HG03139 (cell line): ENCODE data around the gene MRPL27.
"Not testable (repeated sequence)": the region's sequence is repeated elsewhere in the genome, so short reads cannot be mapped to it uniquely, and the experiment has no call there.

ENCODE experiments used
- ATAC-seq: cut with Tn5 transposase; IDR thresholded peaks from one replicate; pipeline ENCODE4 v1.9.1; 2021; ENCODE audit not compliant: unreplicated experiment

The MRPL27 gene

DNA sequence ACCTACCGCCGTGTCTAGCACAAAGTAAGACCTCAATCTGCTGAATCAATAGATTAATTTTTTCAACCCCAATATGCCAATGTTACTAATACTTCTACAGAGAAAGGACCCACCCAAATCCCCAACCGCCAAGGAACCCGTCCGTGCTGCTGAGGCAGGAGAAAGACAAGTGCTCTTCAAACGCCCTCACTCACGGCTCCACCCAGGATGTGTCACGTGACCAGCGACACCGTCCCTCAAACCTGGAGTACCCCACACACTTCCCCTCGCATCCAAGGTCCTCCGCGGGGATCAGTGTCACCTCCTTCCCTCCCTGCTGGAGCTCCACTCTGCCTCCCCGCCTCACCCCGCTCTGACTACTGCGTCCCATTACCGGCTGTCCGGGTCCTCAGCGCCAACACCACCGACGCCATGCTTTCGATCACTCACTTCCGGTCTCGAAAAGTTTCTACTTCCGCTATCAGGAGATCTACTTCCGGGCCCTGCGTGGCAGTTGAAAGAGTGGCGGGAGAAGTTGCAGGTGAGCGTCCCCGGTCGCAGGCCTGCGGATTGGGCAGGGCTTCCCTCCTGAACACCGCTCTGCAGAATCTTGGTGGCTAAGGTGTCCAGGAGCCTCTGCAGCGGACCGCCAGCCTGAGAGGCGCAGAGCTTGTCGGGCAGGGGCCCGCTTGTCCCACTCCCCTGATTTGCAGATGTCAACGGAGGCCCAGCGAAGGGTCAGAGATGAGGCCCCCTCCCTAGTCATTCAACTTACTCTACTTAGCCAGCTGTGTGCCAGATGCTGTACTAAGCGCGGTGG, at the start of gene MRPL27, which contains the start of gene EME1:
MRPL27 (minus strand) TSS at position 427 of the 799 bp plus-strand sequence; CDS start at position 413, 14 bp downstream.
EME1 (plus strand) TSS at position 472 of the 799 bp plus-strand sequence. CDS start 1,980 bp downstream, outside the sequence.
- ATAC-seq: peak; percentile 77

DNA sequence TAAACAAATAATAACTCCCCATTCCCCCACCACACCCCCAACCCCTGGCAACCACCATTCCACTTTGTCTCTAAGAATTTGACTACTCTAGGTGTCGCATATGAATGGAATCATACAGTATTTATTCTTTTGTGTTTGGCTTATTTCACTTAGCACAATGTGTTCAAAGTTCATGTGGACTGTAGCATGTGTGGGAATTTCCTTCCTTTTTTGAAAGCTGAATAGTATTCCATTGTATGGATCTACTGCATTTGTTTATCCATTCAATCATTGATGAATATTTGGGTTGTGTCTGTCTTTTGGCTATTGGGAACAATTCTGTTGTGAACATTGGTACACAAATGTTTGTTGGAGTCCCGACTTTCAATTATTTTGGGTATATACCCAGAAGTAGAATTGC, 49.8 kb upstream of the MRPL27 start:
- ATAC-seq: no peak

DNA sequence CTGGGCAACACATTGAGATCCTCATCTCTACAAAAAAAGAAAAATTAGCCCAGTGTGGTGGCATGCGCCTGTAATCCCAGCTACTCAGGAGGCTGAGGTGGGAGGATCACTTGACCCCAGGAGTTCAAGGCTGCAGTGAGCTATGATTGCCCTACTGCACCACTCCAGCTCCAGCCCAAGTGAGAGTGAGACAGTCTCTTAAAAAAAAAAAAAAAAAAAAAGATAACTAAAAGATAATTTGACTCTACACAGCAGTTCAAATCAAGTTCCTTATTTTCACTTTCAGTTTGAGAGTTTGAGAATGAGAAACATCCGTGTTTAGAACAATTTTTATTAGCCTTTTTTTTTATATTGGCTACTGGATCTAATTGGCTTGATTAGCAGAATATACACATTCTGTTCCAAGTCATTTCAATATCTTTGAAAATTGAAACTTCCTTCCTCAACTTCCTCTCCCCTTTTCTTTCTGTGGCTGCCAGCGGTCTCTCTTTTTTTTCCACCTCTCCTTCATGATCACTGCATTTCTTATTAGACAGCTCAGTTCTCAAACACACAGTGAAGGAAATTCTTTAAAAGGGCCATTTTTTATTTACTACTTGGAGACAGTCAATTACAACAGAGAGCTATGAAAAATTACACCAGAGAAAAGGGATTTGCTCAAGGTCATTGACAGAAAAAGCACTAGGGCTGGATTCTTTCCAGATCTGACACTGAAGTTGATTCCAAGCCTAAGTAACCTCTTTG, 48.5 kb upstream of the MRPL27 start:
- ATAC-seq: no peak

DNA sequence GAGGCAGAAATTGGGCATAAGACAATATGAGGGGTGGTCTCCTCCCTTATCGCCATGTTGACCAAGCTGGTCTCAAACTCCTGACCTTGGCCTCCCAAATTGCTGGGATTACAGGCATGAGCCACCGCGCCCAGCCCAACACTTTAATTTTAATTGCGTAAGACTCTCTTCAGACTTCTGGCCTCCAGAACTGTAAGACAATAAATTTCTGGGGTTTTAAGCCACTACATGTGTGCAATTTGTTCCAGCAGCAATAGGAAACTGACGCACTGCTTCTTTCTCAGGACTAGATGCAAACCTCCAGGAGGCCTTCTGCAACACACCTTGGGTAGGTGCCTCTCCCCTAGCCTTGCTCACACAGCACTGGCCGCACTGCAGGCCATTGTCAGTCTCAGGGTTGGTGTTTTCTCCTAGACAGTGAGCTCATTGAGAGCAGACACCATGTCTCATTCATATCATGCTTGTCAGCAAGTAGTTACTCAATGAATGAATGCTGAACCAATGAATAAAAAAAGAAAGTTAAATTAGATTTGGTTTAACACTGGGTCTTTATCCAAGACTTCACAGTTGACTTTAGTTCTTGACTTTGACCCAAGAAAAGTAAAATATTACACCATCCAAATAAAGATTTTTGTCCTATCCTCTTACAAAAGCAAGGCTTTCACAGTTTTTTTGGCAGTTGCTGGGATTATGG, 47.6 kb upstream of the MRPL27 start:
- no peak for ATAC-seq

DNA sequence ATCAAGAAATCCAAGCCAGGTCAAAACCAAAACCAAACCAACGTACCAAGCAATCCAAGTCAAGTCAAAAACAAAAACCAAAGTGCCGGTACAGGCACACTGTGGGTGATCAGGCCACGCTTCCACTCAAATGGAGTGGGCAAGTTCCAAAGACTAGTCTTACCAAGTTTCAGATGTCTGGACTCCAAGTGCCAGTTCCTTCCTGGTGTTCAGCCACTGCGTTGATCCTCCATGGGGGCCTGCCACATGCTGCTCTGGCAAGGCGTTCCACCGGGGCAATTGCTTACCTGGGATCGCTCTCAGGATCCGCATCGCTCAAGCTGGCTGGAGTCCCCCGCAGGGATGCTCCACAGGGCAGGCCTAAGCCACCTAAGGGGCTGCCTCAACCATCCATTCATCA, 46.6 kb upstream of the MRPL27 start:
- not testable (repeated sequence) for ATAC-seq

DNA sequence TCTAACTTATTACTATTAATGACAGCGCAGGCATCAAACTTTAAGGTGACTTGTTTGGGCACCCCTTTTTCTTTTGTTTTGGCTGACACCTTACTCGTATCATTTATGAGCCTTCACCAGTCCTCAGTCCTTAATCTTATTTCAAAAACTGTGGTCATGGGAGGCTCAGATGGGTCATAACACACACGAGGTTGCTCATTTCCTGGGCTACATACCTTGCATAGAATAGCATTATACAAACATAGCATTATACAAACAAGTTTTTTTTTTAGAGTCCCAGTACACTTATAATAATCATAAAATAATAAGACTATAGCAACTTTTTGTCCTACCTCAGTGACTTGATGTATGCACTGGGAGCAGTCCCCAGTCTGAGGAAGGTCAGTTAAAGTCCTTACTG, 41.8 kb upstream of the MRPL27 start:
- no peak for ATAC-seq

DNA sequence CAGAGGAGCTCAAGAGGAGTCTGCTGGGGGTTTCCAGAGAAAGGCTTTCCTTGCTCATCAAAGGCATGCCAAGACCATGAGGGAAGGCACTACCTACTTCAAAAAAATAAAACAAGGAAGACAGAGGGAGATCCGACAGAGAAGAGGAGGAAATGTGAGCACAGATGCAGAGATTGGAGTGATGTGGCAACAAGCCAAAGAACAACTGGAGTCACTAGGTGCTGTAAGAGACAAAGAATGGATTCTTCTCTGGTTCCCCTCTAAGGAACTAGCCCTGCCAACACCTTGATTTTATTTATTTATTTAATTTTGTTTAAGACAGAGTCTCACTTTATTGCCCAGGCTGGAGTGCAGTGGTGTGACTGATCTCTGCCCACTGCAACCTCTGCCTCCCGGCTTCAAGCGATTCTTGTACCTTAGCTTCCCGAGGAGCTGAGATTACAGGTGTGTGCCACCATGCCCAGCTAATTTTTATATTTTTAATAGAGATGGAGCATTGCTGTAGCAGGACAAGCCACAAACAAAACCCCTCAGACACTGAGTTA, 39.3 kb upstream of the MRPL27 start:
- ATAC-seq: no peak

DNA sequence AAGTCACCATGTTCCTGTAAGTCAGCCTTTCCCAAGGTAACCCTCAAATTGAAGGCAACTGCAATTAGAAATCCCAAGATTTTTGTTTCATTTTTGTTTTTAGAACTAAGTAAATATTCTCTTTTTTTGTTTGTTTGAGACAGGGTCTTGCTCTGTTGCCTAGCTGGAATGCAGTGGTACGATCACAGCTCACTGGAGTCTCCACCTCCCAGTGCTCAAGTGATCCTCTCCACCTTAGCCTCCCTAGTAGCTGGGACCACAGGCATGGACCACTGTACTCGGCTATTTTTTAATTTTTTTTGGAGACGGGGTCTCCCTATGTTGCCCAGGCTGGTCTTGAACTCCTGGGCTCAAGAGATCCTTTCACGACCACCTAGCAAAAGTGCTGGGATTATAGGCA, 34.9 kb upstream of the MRPL27 start:
- no peak for ATAC-seq

DNA sequence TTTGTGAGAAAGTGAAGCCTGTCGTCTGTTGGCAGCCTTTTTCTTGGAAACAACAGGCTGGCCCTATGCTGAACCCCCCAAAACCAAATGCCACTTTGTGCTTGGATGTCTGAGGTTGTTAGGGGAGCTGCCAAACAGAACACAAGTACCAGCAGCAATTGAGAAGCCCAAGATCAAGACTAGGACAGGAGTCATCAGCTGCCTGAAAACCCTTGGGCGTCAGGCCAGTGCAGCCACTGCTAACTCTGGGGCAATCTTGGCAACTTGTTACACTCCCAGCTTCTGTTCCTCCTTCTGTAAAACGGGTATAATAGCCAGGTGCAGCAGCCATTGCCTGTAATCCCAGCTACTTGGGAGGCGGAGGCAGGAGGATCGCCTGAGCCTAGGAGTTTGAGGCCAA, 33.6 kb upstream of the MRPL27 start:
- no peak for ATAC-seq

DNA sequence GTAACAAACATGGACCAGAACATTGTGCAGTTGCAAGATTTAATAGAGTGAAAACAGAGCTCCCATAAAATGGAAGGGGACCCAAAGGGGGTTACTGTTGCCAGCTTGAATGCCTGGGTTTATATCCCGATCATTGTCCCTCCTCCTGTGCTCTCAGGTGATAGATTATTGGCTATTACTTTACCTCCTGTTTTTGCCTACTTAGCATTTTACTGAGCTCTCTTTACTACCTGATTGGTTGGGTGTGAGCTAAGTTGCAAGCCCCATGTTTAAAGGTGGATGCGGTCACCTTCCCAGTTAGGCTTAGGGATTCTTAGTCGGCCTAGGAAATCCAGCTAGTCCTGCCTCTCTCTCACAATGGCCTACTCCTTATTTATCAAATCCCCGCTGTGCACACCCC, 32.4 kb upstream of the MRPL27 start:
- ATAC-seq: not testable (repeated sequence)

DNA sequence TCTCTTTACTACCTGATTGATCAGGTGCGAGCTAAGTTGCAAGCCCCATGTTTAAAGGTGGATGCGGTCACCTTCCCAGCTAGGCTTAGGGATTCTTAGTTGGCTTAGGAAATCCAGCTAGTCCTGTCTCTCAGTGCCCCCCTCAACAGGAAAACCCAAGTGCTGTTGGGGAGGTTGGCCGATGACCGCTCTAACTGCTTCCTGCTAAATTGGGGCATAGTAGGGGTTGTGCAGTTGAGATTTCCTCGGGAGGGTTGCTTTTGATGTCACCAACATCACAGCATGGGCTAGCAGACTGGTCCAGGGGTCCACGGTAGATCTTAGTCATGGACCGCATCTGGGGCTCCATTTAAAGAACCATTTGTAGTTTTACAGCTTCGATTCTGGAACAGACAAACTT, 26.6 kb upstream of the MRPL27 start:
- not testable (repeated sequence) for ATAC-seq

DNA sequence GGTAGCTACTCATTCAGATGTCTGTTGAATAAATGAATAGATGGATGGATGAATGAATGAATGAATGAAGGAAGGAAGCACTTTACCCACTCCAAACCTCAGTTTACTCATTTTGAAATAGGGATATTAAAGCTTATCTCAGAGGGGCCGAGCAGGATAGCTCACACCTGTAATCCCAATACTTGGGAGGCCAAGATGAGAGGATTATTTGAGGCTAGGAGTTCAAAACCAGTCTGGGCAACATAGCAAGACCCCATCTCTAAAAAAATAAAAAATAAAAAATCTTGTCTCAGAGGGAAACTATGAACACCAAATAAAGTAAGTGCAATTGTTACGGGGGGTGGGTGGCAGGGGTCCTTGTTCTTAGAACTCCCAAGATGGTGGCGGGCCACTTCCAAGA, 25.7 kb upstream of the MRPL27 start:
- ATAC-seq: not testable (repeated sequence)

DNA sequence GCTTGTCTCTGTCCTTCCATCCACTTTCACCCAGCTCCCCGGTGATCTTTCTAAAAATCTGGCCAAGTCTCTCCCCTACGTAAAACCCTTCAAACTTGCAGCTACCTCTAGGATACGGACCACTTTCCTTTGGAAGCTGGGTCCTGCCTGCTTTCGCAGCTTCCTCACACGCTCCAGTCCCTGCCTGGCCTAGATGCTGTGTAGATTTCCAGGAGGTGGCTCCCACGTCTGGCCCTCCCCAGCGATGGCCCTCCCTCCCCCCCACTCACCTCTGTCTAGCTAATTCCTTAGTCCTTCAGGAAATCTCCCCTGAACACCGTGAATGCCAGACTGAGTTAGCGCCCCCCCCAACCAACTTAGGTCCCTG, 24.9 kb upstream of the MRPL27 start:
- ATAC-seq: no peak

DNA sequence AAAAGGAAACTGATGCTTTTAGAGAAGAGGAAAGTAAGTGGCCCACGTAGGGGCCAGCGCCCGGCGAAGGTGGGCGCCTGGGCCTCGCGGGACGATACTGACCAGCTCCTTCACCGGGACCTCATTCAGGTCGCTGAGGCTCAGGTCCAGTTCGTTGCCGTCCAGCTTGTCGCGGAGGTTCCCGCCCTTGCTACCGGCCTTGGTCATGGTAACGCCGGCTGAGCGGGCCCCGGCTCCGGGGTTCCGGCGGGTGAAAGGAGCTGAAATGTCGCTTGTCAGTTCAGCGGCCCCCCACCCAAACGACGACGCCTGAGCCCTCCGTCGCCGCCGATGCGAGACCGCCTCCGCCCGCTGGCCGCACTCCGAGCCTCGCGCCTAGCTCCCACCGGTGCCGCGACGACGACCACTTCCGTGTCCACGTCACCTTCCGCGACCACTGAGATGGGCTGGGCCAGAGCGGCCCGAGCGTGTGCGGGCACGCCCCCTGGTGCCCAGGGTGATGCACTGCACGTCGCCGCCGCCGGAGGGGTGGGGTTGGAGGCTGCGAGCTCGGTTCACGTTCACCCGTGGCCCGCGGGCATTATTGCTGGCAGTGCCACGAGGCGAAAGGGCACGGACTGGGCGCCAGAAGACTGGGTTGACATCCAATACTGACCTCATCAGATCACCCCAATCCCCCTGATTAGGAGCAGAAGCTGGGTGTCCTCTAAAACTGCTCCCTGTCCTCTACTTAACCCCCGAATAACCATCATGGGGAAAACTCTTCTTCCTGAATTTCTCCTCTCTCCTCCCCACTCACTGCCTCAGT, 24.3 kb upstream of the MRPL27 start, which contains the start of gene LRRC59:
LRRC59 (minus strand) TSS at position 413 of the 808 bp plus-strand sequence; CDS start at position 207, 206 bp downstream.
- ATAC-seq: peak; percentile 97

DNA sequence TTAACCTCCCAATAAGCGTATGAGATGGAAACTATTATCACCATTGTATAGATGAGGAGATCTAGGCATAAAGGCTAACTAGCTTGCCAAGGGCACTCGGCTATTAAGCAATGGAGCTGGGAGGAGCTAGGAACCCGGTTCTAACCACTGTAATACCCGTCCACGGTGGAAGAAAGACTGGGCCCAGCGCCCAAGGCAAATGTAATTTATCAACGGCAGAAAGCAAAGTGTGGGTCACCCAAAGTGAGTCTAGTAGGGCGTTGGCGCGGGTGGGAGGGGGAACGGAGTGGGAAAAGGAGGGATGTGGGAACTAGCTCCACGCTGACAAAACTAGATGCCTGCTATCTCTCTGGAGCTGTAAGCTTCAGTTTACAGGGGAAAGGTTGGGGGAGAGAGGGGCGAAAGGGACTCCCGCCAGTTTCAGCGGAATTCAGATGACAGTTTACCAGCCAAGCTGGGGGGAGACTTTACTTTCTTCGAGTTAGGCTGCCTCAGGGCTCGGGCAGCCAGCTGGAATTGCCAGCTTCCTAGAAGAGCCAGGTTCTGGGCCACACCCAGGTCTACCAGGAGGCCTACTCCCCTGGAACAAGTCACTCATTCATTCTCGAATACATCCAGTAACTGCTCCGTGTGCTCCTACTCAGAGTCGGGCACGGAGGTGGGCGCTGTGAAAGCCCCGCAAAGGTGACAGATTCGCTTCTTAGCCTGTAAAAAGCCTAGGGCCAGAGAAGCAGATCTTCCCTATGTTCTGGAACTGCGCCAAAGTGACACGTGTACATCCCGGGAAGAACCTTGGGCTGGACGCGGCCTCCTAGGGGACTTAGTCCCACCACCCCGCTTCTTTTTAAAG, 23.5 kb upstream of the MRPL27 start:
- no peak for ATAC-seq

DNA sequence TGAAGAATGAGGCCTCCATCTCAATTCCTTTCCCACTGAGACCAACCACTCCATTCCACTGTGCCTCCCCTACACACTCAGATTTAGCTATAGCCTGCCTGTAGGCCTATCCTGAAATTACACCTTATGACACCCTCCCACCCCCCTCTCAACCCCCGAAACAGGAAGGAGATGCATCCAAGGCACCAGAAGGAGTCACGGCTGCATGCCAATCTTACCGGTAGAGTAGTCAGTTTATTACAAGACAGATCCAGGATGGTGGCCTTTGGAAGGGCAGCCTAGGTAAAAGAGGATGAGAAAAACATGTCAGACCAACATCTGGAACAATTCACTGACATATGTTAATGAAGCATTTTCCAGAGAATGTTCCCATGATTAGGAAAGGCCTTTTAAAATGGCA, 21.7 kb upstream of the MRPL27 start:
- no peak for ATAC-seq

DNA sequence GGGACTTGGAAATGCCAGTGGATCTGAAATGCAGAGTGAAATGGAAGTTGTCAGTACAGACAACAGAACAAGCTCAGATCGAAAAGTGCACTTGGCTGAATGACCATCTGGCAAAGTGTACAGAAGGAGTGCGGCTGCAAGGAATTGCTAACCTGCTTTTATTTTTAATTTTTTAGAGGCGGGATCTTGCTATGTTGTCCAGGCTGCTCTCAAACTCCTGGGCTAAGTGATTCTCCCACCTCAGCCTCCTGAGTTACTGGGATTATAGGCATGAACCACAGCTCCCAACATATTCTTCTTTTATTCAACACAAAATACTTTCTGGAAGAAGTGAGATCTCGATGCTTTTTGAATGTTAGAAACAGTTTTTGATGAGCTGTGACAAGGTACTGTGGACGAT, 20.7 kb upstream of the MRPL27 start:
- ATAC-seq: no peak

DNA sequence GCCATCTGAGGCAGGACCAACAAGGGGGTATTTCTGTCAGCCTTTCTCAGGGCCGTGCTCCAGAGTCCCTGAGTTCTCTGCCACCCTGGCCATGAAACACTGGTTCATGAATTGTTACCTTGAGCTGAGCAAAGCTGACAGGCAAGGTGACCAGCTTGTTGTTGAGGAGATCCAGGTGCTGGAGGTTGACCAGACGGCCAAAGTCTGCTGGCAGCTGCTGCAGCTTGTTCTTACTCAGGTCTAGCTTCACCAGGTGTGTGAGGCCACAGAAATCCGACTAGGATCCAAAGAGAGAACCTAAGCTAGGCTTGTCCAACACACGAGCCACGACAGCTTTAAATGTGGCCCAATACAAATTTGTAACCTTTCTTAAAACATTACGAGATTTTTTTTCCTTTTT, 19.6 kb upstream of the MRPL27 start:
- no peak for ATAC-seq

DNA sequence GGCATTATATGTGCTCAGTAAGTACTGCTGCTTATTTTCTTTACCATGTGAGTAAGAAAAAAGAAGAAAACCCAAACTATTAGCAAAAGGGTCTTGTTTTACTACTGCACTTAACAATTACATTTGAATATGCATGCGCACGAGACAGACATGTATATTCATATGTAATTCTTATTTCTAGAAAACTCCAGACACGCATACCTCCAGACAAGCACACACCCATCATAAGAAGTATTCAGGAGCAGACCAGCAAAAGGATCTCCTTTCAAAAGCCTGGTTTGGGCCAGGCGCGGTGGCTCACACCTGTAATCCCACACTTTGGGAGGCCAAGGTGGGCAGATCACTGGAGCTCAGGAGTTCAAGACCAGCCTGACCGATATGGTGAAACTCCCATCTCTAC, 16.6 kb upstream of the MRPL27 start:
- no peak for ATAC-seq

DNA sequence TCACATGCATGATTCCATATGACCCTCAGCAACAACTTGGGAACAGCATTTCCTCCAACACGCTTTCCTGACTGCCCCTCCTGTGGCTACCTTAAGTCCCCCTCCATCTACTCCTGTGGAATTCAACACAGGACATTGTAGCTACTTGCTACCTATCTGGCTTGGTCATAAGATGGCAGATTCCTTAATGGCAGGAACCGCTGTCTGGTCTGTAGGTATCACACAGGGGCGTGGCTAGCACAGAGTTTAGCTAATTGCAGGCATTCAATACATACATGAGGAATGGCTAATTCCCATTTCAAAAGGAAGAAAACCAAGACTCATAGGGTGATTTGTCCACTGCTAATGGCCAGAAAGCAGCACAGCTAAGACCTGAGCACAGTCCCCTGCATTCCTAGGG, 15.7 kb upstream of the MRPL27 start:
- no peak for ATAC-seq
